T-helper 2 cell (primary cell): ENCODE results near the gene NTRK2.

Experiments
- DNase-seq, 5 experiments: peaks; one replicate each; pipeline versions ENCODE4 v3.0.0 to v3.0.0-alpha.2; 2012 to 2022

Gene NTRK2

DNA sequence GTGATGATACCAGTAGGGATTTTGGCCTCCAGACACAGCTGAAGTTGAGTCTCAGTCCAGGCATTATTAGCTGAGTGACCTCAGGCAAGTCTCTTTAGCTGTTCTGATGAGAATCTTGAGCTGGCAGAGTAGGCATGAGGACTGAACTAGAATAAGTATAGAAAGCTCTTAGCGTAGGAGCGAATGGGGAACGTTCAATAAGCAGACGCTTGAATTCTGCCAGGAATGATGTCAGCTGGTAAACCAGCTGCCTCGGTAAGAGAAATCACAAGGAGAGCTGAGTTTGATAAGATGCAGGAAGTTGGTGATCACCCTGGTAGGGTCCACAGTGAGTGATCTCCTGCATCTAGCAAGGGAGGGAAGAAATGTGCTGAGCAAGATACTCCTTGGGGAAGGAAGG, 280.4 kb downstream of the NTRK2 start:
- no peak for DNase-seq

DNA sequence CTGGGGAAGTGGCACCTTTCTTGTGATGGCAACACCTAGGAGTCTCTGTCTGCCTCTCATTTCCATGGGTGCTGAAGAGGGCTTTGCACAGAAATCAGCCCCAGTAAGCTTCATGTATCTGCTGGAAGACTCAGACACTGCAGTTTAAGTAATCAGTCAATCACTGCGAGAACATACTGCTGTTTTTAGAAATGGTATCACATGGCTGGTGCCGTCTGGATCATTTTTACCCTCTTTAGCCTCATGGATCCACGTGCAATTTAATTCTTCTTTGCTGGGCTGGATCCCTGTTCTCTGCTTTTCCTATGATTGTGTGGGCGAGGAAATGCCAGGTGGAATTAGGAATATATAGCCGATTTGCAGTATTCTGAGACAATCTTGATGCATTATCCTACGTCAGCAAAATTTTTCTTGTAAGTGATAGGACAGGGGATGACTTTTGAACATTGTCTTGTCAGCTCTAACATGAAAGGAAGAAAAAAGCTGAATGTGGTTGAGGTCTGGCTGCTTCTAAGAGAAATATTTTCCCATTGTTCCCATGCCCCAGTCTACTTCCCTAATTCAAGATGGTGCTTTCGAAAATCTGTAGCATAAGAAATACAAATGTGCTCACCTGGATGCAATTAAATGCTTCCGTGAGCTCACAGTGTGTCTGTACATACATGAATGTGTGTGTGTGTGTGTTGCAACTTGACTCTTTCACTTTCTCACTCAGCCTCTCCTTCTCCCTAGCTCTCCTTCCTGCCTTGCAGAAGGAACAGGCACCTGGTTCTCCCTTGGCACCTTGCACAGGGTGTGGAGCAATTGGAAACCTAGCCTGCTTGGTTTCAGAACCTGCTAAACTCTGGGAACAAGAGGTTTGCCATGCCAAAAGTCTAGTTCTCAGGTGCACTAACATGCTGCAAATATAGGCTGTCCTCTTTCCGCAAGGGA, 281.6 kb downstream of the NTRK2 start:
- no peak for DNase-seq

GRCh38 chr9:84953252-84953773, 283.8 kb downstream of the NTRK2 start:
- DNase-seq, result no peak

GRCh38 chr9:84953797-84954705, 284.5 kb downstream of the NTRK2 start:
- DNase-seq, result peak in 2 of 5 experiments; percentile 11 to 68

GRCh38 chr9:84955155-84955554, 285.6 kb downstream of the NTRK2 start:
- no peak for DNase-seq

GRCh38 chr9:84955971-84956370, 286.4 kb downstream of the NTRK2 start:
- DNase-seq, result no peak

- no peak for DNase-seq
These were observed 289.8 kb downstream of the NTRK2 start for GRCh38 chr9:84959339-84959738.

- no peak for DNase-seq
These were observed 297.6 kb downstream of the NTRK2 start for GRCh38 chr9:84966876-84967830.

DNA sequence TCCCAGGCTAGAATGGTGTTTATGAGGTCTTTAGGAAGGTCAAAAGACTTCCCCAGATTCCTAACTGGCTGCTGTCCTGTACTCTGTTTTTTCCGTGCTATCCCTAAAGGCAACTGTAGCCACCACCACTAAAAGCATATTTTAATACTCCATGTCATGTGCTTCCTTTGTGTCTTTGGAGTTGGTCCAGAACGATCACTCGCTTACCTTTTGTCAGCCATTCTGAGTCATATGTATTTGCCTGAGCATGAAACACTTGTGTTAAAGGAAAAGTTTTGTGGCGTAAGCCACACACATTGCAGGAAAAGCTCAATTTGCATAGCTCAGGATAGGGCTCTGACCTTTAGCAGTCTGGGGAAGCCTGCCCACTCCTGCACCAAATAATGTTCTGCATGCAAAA, 299.6 kb downstream of the NTRK2 start:
- no peak for DNase-seq

DNA sequence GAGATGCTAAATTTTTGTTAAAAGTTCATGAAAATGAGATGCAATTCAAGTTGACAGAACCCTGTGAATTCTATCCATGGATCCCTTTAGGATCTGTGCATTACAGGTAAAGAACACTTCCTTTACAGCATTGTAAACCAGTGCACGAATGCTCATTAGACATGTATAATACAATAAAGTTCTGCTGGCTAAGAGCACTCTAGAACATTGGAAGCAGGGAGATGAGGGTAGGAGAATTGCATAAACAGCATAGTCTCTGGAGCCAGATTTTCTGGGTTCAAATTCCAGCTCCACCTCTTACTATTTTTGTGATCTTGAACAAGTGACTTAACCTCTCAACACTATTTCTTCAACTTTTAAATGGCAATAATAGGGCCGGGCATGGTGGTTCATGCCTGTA, 300.2 kb downstream of the NTRK2 start:
- DNase-seq, result no peak

DNA sequence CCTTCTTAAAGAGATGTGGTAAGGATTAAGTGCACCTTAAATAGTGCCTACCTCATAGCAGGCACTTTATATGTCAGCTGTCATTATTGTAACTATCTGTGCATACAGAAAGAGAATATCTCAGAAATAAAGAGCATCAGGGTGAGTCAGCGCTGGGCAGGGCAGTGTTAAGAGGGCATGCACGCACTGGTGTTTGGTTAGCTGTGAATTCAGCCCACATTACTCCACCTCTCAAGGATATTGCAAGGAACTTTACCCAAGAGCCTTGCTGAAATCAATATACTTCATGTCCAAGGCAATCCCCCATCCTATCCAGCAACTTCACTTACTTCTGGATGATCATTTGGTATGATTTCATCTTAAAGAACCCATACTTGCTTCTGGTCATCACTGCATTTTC, 300.9 kb downstream of the NTRK2 start:
- no peak for DNase-seq

- no peak for DNase-seq
These were observed 302.0 kb downstream of the NTRK2 start for GRCh38 chr9:84971571-84971970.

- no peak for DNase-seq
These were observed 304.7 kb downstream of the NTRK2 start for GRCh38 chr9:84974258-84974657.

GRCh38 chr9:84974855-84975254, 305.3 kb downstream of the NTRK2 start:
- no peak for DNase-seq

DNA sequence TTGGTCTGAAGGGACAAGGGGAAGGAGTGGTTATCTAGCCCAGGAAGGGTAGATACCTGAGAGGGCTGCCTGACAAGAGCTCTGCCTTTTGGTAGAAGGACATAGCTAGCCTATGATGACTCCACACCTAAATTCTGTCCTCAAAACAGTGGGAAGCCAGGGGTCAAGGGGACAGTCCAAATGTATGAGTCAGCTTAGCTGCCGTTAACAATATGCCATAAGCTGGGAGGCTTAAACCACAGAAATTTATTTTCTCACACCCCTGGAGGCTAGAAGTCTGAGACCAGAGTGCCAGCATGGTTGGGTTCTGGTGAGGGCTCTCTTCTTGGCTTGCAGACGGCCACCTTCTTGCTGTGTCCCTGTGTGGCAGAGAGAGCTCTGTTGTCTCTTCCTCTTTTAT, 306.4 kb downstream of the NTRK2 start:
- no peak for DNase-seq

DNA sequence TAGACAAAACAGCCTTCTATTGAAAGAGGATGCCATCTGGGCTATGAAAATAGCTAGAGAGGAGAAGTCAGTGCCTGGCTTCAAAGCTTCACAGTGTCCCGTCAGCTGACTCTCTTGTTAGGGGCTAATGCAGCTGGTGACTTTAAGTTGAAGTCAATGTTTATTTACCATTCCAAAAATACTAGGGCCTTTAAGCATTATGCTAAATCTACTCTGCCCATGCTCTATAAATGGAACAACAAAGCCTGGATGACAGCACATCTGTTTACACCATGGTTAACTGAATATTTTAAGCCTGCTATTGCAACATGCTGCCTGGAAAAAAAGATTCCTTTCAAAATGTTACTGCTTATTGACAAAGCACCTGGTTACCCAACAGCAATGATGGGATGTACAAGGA, 309.1 kb downstream of the NTRK2 start:
- DNase-seq, result no peak

DNA sequence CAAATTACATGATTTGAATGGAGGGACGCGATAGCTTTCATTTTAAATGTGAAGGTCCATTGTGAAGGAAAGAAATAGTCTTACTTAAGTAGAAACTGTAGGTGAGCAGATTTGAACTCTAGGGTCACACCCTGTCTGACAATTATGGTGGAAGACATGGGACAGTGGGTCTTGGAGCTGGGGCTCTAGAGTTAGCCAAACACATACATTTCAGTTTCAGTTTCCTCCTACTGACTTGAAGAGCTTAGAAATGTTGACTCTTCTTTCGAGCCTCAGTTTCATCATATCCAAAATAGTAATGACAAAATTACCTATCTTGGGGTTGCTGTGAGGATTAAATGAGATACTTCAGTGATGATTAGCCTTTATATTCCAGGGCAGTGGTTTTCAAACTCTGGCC, 314.2 kb downstream of the NTRK2 start:
- no peak for DNase-seq

DNA sequence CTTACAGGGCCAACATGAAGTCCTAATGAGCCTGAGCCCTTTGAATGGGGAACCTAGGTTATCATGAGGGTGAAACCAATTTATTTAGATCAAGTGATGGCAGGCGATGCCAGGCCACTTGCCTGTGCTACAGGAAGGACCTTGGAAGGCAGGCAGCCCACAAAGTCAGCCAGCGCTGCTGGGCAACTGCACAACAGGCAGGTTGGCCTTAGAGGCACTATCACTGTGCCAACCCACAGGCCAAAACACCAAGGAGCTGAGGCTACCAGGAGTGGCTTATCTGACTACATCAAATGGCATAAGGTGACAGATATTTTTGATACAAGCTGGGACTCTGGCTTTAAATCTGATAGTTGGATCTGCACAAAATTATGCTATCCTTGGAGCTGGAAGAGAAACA, 319.1 kb downstream of the NTRK2 start:
- no peak for DNase-seq

- no peak for DNase-seq
These were observed 320.9 kb downstream of the NTRK2 start for GRCh38 chr9:84990416-84990815.

- no peak for DNase-seq
These were observed 321.5 kb downstream of the NTRK2 start for GRCh38 chr9:84990850-84991513.

DNA sequence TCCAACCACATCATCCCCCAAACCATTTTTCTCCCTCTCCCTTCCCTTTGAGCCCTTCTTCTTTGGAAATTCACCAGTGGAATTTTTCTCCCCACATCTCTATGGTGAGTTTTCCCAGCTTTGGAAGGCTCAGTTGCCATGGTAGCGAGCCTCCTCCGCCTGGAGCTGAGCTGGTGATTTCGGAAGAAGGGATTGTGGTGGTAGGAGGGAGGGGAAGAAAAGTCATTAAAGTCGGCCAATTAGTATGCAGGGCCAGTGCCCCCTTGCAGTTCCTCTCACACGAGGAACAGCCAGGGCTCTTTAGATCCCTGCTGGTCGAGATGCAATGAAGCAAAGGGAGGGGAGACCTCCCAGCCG, 322.0 kb downstream of the NTRK2 start:
- DNase-seq, result no peak

GRCh38 chr9:84992381-84992780, 322.9 kb downstream of the NTRK2 start:
- no peak for DNase-seq
